Activated T-helper 1 cell treated with anti-CD3 and anti-CD28 coated beads, Interleukin-2, amount 50 U/mL, for 16 hours (primary cell): ENCODE results near the gene CHCHD10.

Experiments
- DNase-seq, 2 donors: peaks; one replicate each; pipeline ENCODE4 v3.0.0-alpha.2; 2020; ENCODE audit warnings: low read depth in 1 of 2, low spot score in 1 of 2

Gene CHCHD10

DNA sequence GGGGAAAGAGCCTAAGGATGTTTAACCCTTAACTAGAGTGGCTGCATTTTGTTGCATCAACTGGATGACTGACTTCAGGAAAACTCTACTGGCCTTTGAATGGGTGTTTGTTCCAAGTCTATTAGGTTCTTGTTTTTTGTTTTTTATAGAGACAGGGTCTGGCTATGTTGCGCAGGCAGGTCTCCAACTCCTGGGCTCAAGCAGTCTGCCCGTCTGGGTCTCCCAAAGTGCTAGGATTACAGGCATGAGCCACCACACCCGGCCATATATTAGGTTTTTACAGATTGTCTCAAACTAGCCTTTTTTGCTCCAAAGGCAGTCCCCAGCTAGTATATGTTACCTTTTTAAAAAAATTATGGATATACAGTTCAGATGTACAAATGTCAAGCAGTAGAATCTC is 20.1 kb upstream of the CHCHD10 start:
- DNase-seq, result no peak

DNA sequence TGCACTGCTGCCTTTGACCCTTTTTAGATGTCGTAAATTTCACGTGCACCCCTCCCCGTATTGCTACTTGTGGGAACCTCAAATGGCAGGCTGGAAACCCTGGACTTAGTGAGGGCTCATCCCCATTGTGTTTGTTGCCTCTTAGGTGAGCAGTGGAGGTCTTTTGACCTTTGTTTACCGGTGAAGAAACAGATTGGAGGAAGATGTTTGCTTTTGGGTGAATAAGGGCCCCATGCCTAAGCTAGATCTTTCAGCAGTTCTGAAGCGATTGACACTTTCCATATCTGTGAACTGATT is 19.8 kb upstream of the CHCHD10 start:
- no peak for DNase-seq

DNA sequence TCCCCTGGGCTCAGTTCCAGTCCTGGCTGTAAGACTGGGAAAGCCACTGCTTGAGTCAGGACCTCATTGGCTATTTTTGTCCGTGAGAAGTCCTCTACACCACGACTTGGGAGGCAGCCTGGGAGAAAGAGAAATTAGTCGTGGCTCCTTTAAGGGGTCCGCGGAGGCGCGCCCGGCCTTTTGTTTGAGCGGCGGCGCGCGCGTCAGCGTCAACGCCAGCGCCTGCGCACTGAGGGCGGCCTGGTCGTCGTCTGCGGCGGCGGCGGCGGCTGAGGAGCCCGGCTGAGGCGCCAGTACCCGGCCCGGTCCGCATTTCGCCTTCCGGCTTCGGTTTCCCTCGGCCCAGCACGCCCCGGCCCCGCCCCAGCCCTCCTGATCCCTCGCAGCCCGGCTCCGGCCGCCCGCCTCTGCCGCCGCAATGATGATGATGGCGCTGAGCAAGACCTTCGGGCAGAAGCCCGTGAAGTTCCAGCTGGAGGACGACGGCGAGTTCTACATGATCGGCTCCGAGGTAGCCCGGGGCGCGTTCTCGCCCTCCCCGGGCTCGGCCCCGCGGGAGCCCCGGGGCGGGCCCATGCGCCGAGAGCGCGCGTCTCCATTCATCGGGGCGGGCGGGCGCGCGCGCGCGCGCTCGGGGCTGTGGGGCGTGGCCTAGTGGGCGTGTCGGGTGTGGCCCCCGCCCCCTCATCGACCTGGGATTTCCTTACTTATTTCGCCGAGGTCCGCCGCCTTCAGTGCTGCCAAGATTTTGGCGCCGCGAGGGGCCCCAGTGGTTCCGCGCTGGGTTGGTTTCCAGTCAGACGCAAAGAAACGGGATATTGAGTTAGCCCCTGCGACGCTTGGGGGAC is 19.2 kb upstream of the CHCHD10 start, which contains the start of gene SMARCB1:
TSS of gene SMARCB1 (plus strand) at position 215 of the 848 bp plus-strand sequence. CDS start at position 419, 204 bp downstream.
- DNase-seq, result peak; percentile 75 to 85

DNA sequence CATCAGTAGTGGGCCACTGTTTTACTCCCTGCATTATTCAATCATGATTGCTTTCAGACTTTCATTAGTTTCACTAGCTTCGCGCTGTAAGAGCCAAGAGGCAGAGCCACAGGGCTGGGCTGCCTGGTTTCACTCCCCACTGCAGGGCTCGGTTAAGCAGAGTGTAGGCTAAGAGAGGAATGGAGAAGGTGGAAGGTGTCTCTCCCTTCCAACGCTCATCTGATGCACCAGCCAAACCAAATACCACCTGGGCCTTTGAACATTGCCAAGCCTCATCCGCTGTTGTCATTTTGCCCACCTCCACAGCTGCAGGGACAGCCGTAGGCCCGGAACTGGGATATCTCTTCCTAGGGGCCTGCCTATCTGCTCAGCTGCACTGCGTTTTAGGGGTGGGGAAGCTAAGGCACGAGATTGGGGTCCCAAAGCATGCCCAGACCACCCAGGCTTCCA is 18.5 kb upstream of the CHCHD10 start:
- DNase-seq, result no peak

DNA sequence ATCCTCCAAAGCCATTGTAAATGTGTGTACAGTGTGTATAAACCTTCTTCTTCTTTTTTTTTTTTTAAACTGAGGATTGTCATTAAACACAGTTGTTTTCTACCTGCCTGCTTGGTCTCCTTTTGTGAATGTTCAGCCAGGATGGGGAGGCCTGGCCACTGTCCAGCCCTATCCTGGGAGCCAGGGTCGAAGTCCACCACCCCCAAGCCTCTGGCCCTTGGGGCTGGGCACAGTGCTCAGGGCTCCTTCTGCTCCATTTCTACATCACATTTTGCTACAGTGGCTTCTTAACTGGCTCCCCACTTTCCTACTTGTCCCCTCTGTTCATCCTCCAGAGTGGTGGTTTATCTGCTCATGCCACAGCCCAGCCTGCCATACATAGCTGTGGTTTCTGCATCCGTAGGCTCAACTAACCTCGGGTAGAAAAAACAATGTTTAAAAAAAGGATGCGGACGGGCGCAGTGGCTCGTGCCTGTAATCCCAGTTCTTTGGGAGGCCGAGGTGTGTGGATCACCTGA is 16.5 kb upstream of the CHCHD10 start:
- no peak for DNase-seq

DNA sequence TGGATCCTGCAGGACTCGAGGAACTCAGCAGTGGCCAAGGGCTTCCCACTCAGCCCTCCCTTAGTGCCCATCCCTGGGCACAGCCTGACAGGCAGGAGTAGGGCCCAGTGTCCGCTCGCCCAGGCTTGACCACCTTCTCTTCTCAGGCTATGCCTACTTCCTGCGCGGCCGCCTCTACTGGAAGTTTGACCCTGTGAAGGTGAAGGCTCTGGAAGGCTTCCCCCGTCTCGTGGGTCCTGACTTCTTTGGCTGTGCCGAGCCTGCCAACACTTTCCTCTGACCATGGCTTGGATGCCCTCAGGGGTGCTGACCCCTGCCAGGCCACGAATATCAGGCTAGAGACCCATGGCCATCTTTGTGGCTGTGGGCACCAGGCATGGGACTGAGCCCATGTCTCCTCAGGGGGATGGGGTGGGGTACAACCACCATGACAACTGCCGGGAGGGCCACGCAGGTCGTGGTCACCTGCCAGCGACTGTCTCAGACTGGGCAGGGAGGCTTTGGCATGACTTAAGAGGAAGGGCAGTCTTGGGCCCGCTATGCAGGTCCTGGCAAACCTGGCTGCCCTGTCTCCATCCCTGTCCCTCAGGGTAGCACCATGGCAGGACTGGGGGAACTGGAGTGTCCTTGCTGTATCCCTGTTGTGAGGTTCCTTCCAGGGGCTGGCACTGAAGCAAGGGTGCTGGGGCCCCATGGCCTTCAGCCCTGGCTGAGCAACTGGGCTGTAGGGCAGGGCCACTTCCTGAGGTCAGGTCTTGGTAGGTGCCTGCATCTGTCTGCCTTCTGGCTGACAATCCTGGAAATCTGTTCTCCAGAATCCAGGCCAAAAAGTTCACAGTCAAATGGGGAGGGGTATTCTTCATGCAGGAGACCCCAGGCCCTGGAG is 15.7 kb upstream of the CHCHD10 start:
- DNase-seq, result no peak

DNA sequence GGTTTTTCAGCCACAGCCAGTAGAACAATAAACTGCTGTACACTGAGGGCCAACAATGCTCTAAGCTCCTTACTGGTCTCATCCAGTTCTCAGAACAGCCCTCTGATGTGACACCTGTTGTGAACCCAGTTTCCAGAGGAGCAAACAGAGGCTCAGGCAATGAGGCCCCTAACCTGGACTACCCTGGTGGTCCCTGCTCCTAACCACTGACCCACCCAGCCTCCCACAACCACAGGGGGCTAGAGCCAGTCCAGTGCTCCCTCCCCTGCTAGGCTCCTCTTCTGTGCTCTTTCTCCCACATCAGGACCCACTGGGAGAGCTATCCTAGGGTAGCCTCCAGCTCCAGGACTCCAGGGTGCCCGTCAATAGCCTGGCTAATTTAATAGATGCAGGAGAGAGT is 14.9 kb upstream of the CHCHD10 start:
- no peak for DNase-seq

DNA sequence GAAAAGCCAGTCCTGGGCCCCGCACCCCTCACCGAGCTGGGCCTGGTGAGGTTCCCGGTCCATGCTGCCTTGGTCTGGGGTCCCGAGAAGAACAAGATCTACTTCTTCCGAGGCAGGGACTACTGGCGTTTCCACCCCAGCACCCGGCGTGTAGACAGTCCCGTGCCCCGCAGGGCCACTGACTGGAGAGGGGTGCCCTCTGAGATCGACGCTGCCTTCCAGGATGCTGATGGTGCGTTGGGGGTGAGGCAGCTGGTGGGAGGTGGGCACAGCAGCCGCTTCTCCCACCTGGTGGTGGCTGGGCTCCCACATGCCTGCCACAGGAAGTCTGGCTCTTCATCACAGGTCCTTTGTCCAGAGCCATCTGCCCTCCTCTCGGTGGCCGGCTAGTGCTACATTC is 14.5 kb upstream of the CHCHD10 start:
- no peak for DNase-seq

DNA sequence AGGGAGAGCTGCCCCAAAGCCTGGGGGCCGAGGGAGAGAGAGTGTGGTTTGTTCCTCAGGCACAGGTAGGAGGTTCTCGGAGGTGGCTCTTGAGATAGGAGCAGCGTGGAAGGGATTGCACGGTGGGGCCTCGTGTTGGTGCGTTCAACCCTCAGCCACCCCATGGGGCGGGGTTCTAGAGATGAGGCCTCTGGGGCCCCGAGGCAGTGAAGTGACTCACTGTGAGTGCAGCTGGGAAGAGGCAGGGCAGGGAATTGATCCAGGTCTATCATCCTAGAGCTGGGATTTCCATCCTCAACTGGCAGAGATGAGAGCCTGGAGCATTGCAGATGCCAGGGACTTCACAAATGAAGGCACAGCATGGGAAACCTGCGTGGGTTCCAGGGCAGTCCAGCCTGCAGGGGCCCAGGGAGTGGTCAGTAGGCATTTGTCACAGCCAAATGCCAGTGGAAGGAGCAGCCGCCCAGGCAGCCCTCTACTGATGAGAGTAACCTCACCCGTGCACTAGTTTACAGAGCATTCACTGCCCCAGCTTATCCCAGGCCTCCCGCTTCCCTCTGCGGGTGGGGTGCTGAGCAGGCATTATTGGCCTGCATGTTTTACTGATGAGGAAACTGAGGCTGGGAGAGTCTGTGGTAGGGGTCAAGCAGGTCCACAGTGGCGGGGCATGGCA is 13.9 kb upstream of the CHCHD10 start:
- no peak for DNase-seq

DNA sequence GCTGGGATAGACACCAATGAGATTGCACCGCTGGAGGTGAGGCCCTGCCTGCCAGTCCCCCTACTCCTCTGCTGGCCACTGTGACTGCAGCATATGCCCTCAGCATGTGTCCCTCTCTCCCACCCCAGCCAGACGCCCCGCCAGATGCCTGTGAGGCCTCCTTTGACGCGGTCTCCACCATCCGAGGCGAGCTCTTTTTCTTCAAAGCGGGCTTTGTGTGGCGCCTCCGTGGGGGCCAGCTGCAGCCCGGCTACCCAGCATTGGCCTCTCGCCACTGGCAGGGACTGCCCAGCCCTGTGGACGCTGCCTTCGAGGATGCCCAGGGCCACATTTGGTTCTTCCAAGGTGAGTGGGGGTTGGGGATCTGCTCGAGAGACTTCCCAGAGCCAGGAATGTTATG is 13.3 kb upstream of the CHCHD10 start:
- no peak for DNase-seq

DNA sequence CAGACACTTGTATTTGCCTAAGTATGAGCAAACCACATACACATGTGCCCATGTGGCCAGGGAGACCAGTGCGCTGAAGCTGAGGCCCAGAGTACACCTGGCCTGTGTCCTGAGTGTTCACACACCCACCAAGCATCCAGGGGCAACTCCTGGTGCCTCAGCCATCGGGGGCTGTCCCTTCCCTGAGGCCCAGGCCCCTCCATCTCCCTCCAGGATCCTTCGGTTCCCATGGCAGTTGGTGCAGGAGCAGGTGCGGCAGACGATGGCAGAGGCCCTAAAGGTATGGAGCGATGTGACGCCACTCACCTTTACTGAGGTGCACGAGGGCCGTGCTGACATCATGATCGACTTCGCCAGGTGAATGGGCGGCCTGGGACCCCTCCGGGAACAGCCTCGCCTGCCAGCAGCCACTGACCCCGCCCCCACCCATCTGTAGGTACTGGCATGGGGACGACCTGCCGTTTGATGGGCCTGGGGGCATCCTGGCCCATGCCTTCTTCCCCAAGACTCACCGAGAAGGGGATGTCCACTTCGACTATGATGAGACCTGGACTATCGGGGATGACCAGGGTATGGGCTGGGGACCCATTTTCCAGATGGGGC is 12.5 kb upstream of the CHCHD10 start:
- no peak for DNase-seq

DNA sequence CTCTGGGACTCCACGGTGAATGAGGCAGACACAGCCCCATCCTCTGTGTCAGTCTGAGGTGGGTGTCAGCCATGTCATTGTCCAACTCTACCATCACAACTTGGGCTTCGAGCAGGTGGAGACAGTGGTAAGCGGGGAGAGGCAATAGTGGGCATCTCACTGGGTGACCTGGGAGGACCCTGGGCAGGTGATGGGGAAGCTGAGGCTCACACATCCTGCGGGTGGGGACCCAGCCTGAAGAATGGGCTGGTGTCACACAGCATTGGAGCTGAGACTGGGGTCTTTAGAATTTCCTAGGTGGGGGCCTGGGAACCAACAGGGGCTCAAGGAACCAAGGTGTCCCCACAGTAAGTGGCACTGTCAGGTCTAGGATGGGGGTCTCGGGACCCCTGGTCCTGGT is 12.0 kb upstream of the CHCHD10 start:
- DNase-seq, result no peak

DNA sequence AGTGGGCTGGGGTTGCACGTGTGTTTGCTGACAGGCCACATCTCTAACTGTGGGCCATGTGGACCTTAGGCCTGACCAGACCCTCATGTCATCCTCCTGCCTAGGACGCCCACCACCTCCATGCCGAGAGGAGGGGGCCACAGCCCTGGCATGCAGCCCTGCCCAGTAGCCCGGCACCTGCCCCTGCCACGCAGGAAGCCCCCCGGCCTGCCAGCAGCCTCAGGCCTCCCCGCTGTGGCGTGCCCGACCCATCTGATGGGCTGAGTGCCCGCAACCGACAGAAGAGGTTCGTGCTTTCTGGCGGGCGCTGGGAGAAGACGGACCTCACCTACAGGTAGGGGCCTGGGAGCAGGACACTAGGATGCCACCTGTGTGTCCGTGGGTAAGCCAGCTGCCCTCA is 11.3 kb upstream of the CHCHD10 start:
- no peak for DNase-seq

DNA sequence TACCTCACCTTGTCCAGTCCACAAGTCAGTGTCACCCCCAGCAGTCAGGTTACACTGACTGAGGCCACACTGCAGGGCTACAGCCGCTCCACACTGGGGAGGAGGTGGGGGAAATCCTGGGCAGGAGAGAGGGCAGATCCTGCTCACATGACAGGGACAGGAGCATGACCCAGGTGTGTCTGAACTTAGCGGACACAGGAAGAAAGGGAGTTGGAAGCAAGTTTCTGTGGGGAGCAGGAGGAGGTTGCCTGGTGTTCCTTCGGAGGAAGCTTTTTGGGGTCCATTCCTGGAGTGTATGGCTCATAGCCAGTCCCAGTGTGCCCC is 10.8 kb upstream of the CHCHD10 start:
- DNase-seq, result no peak

DNA sequence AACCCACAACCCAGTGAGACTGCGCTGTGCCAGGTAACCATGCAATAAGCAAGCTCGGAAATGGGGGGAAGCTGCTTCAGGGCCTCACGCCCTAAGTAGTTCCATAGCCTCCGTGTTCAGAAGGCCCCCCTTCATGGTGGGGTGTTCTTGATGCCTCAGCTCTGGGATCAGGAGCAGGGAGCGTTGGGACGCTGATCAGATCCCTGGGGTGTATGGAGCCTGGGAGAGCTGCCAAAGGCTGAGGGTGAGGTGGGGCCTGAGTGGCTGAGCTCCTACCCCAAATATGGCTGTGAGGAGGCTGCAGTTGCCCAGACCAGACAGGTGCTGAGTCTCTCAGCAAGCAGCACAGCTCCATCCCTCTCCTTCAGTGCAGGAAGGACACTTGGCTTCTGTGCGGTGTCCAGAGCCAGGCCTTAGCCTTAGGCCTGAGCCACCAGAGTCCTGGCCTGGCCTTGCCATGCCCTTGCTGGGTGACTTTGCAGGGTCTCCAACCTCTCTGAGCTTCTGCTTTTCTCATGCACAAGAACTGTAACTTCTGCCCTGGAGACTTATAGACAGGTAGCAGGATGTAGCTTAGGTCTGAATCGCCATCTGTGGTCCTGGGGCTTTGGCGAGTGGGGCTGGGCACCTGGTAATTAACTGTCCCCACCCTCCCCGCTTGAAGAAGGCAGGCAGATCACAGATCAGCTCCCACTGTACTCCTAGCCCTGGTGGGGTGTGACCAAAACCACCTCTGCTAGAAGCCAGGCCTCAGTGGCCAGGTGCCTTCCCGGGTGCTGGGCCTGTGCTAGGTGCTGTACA is 10.2 kb upstream of the CHCHD10 start:
- no peak for DNase-seq

DNA sequence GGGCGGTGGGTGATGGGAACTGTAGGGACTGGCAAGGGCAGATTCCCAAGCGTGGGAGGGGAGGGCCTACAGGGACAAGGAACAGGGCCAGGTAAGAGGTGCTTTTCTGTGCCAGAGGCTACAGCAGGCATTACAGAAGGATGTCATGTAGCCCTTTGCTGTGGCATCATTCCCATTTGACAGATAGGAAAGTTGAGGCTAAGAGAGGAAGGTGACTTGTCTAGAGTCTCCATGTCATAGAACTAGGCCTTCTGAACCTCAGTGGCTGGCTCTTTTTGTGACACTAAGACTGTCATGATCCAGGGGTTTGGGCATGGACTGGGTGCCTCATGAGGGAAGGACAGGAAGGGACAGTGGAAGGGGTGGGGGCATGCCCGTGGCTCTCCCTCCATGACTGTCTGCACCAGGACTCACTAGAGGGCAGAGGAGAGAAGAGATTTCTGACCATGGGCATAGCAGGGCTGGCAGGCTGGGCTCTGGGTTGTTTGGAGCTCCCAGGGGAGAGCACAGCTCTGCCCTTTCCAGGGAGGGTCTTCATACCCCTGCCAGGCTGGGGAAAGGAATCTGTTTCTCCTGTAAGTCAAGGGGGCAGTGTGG is 8.1 kb upstream of the CHCHD10 start:
- DNase-seq, result no peak

DNA sequence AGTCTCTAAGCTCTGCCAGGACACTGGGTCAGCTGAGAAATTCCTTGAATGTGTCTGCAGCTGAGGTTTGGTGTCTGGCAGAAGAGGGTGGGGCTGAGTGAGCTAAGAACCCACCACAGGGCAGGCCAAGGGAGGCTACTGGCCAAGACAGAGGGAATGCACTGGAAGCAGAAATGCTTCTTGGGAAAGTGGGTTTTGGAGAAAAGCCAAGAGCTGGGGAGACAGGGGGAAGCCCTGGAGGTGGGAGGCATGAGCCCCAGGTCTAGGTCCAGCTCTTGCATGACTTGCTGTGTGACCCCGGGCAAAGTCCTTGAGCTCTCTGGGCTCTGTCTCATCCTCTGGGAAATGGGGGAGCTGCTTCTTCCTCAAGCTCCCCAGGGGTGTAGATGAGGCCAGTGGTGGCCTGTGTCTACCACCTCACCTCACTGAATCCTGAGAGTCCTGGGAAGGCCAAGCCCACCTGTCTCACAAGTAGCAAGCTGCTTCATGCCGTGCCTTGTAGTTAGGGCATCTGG is 7.2 kb upstream of the CHCHD10 start:
- DNase-seq, result no peak

DNA sequence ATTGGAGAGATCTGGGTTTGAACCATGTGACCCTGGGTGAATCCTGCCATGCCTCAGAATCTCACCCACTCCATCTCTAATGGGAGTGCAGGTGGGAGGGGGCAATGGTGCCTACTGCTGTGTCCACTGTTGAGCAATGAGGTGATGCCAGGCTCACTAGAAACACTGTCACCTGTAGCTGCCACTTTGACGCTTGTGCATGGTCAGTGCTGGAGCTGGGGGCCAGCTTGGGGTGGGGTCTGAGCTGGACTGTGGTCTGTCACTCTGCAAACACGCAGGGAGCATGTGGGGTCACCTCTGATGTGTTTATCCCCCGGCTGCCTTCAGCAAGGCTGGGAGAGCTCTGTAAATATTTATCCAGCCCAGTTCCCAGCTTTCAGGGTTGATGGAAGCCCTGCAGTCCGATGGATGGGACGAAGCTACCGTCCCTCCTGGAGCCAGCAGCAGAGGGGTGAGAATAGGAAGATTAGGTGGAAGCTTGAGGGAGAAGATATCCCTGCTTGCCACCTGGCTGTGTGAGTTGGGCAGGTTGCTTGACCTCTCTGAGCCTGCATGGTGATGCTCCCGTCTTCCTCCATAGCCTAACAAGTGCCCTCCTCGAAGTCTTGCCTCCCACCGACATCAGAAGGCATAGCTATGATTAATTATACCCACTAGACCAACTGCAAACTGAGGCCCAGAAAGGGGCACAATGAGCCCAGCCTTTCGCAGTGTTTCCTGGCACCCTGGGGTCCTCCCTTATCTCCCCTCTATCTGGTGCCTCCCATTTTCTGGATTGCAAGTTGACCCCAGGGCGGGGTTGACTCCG is 6.5 kb upstream of the CHCHD10 start:
- DNase-seq, result no peak
